Measurements from ENCODE around the gene AUTS2.

The AUTS2 gene

GRCh38 chr7:70756789-70757188 lies 1158.5 kb downstream of the AUTS2 start:
- no peak for DNase-seq (ENCODE audit: low read depth)
- TF ChIP-seq, protein P1, sequence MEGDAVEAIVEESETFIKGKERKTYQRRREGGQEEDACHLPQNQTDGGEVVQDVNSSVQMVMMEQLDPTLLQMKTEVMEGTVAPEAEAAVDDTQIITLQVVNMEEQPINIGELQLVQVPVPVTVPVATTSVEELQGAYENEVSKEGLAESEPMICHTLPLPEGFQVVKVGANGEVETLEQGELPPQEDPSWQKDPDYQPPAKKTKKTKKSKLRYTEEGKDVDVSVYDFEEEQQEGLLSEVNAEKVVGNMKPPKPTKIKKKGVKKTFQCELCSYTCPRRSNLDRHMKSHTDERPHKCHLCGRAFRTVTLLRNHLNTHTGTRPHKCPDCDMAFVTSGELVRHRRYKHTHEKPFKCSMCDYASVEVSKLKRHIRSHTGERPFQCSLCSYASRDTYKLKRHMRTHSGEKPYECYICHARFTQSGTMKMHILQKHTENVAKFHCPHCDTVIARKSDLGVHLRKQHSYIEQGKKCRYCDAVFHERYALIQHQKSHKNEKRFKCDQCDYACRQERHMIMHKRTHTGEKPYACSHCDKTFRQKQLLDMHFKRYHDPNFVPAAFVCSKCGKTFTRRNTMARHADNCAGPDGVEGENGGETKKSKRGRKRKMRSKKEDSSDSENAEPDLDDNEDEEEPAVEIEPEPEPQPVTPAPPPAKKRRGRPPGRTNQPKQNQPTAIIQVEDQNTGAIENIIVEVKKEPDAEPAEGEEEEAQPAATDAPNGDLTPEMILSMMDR (IDR thresholded peaks at IDR 0.05; ENCODE audit: low read depth, low read length, missing control alignments) = no peak
- in situ Hi-C loops (cut with HindIII; ENCODE audit: low sequenced_read_pairs) = no loop called here
- no peak overlapping the region for H3K4me3 ChIP-seq (ENCODE audit: low read depth, low read length)

- in situ Hi-C loops (cut with HindIII; ENCODE audit: low sequenced_read_pairs) = no loop called here
- no peak for DNase-seq (ENCODE audit: low read depth)
- TF ChIP-seq, protein P1 (IDR thresholded peaks at IDR 0.05; ENCODE audit: low read depth, low read length, missing control alignments) = no peak
- H3K4me3 ChIP-seq (ENCODE audit: low read depth, low read length) = no peak overlapping the region
Observed at GRCh38 chr7:70758646-70759045, 1160.4 kb downstream of the AUTS2 start.

DNA sequence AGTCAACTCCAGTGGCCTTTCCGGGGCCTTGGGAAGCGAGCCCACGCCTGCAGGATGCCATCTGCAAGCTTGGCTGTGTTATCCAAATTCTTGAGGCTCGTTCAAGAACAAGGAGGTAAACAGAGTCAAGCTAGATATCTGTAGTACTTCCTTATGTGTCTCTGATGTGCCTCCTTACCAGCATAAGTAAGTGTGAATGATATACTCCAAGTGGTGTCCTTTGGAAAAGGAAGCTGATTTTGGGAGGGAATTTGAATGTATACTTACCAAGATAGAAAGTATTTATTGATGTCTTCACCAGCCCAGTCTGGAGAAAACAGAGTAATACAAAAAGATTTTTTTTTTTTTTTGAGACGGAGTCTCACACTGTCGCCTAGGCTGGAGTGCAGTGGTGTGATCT lies 1161.4 kb downstream of the AUTS2 start:
- in situ Hi-C loops (cut with HindIII; ENCODE audit: low sequenced_read_pairs) = no loop called here
- TF ChIP-seq, protein P1 (IDR thresholded peaks at IDR 0.05; ENCODE audit: low read depth, low read length, missing control alignments) = no peak
- H3K4me3 ChIP-seq (ENCODE audit: low read depth, low read length) = no peak overlapping the region
- DNase-seq (ENCODE audit: low read depth) = no peak

DNA sequence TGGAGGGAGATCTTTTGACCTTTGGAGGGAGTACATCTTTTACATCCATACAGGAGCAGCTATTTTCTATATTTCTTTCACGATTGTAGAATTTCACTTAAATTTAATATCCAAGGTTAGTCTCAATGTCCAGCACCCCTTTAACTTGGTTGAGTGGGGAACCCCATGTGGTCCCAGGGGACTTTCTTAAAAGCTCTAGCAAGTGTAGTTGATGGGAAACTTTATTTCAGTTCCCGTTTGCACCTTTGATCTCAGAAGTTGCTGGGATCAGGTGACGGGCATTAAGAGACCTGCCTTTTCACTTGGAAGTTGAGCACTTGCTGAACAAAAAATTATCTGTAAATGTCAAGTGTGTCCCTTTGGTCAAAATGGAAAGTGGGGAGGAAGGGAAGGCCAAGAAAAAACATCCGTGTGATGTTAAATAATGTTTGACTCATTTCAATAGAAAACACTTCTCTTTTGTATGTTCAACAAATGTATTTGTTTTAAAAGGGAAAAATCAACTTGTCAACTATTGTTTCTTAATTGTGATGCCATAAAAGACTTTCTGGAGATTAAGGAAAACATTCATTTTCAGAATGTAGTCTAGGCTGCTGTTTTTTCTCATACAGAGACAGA lies 1163.5 kb downstream of the AUTS2 start:
- DNase-seq (ENCODE audit: low read depth) = no peak
- no peak overlapping the region for H3K4me3 ChIP-seq (ENCODE audit: low read depth, low read length)
- in situ Hi-C loops (cut with HindIII; ENCODE audit: low sequenced_read_pairs) = no loop called here
- TF ChIP-seq, protein P1 (IDR thresholded peaks at IDR 0.05; ENCODE audit: low read depth, low read length, missing control alignments) = no peak

DNA sequence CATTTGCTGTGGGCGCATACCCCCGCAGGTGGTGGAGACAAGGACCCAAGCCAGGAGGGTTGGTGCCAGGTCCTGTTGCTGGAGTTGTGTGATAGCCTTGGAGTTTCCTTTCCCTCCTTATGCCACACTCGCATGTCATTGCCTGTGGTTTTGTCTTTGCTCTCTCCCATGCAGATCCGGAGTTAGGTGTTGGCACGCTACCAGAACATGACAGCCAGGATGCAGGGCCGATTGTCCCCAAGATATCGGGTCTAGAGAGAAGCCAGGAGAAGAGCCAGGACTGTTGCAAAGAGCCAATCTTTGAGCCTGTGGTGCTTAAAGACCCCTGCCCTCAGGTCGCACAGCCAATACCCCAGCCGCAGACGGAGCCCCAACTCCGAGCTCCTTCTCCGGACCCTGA lies 1164.4 kb downstream of the AUTS2 start:
- in situ Hi-C loops (cut with HindIII; ENCODE audit: low sequenced_read_pairs) = no loop called here

GRCh38 chr7:70763961-70764691 lies 1165.9 kb downstream of the AUTS2 start:
- in situ Hi-C loops (cut with HindIII; ENCODE audit: low sequenced_read_pairs) = no loop called here
- TF ChIP-seq, protein P1 (IDR thresholded peaks at IDR 0.05; ENCODE audit: low read depth, low read length, missing control alignments) = no peak
- no peak for DNase-seq (ENCODE audit: low read depth)
- no peak overlapping the region for H3K4me3 ChIP-seq (ENCODE audit: low read depth, low read length)

More for the DNA sequence above, 1164.4 kb downstream of the AUTS2 start:
- H3K4me3 ChIP-seq (ENCODE audit: low read depth, low read length) = no peak overlapping the region
- TF ChIP-seq, protein P1 (IDR thresholded peaks at IDR 0.05; ENCODE audit: low read depth, low read length, missing control alignments) = no peak
- no peak for DNase-seq (ENCODE audit: low read depth)
